Heart right ventricle (tissue), 16 donors: Measurements from ENCODE around the gene C5AR1. TPM values are rescaled to one million over a fixed set of nuclear protein-coding genes. Genes with fewer than 3 reads are reported as not detected.
A peak's percentile ranks its signal among the peaks of the same experiment; 100 is the strongest.

Experiments used
- ATAC-seq, 8 donors: fragments of 200-7000 bp; cut with Tn5 transposase; one replicate each; pipeline ENCODE4 v1.9.1; 2020; ENCODE audit warnings: mild to moderate bottlenecking in 8 of 8, moderate library complexity in 8 of 8, moderate number of reproducible peaks in 1 of 8
- DNase-seq, 2 donors: peaks; one replicate each; pipeline ENCODE4 v3.0.0-alpha.2; 2020
- H3K27ac ChIP-seq, 10 donors: fragments of 200-600 bp; sonication (generic) in 2 of 10; one replicate each; pipeline versions ENCODE4 v1.5.0 to v1.8.0; 2020 to 2022; ENCODE audit warnings: mild to moderate bottlenecking in 3 of 10
- H3K27me3 ChIP-seq, 7 donors: fragments of 200-600 bp; one replicate each; pipeline ENCODE4 v1.8.0; 2021 to 2022; ENCODE audit warnings: mild to moderate bottlenecking in 2 of 7
- H3K36me3 ChIP-seq, 9 donors: fragments of 200-600 bp; sonication (generic) in 1 of 9; one replicate each; pipeline versions ENCODE4 v1.5.0 to v1.8.0; 2020 to 2022; ENCODE audit warnings: mild to moderate bottlenecking in 2 of 9
- H3K4me1 ChIP-seq, 9 donors: fragments of 200-600 bp; sonication (generic) in 1 of 9; one replicate each; pipeline versions ENCODE4 v1.5.0 to v1.8.0; 2020 to 2022; ENCODE audit warnings: mild to moderate bottlenecking in 4 of 9
- H3K4me3 ChIP-seq, 10 donors: fragments of 200-600 bp; sonication (generic) in 2 of 10; one replicate each; pipeline versions ENCODE4 v1.5.0 to v1.8.0; 2020 to 2022; ENCODE audit warnings: mild to moderate bottlenecking in 7 of 10, moderate library complexity in 2 of 10
- H3K9me3 ChIP-seq, 11 donors: fragments of 200-600 bp in 10 of 11; sonication (generic) in 2 of 11; one replicate each; pipeline versions ENCODE4 v1.5.0 to v1.8.0; 2013 to 2022; ENCODE audit warnings: mild to moderate bottlenecking in 2 of 11, control low read depth in 1 of 11, moderate library complexity in 1 of 11
- CTCF ChIP-seq, 9 donors: fragments of 200-600 bp; sonication (generic) in 2 of 9; IDR thresholded peaks; one replicate each; pipeline versions ENCODE4 v1.5.0 to v1.8.0; 2021 to 2022; ENCODE audit warnings: antibody characterized with exemption in 9 of 9, mild to moderate bottlenecking in 5 of 9, moderate library complexity in 1 of 9
- WGBS, 2 donors: extraction: QIAGEN DNeasy Blood & Tissue Kit; methylation state at CpG; one replicate each; pipeline ENCODE4 v1.1.7; 2013; ENCODE audit warnings: inconsistent platforms in 1 of 2; 5-methylcytosine and 5-hydroxymethylcytosine counted together
- intact Hi-C, 10 donors: fragments of 100-400 bp; cut with DNase I; formaldehyde crosslinking; loops; one replicate each; pipeline versions ENCODE4 v1.11.1 to v1.14.2; 2022
- polyA plus RNA-seq, 2 donors: library from polyadenylated mRNA; stranded (reverse); fragments of 200-250 nt; gene quantifications; one replicate each; pipeline ENCODE4 v1.2.3, GENCODE V29; 2013
- total RNA-seq, 10 donors: library from RNA; stranded (reverse); fragmentation: NEBNext Ultra II Directional in 3 of 10; extraction: Animal tissue kit (Norgen Biotek cat#: 25700) in 3 of 10; gene quantifications; one replicate each; pipeline versions ENCODE4 v1.2.1 to v1.2.4, GENCODE V29; 2021 to 2023
- donor health status: Arrhythmogenic right ventricular cardiomyopathy.
- donor health status: ischemic (EF 13 %, LVEDD 7.1; RV severe dilation, severe dysfunction).
- donor health status: healthy with polysubstance abuse.
- donor health status: DM: no; HTN: yes; CAD: no.
- donor health status: DM: no; HTN: no; CAD: no.
- donor health status: ischemic (EF 25% LVEDD 6.9; RV normal size, moderate dysfunction).
- donor health status: ischemic (EF 25% LVEDD 5.7; RV mildly dilated, moderate dysfunction).
- donor health status: healthy.
- donor health status: DM: yes; HTN: yes; CAD: no.
- donor health status: Ischemic cardiomyopathy.
- donor health status: ischemic (EF 35%, LVEDD 5.7; RV mildly dilated, moderate dysfunction).
- donor health status: nonischemic (EF 11% LVEDD 7.7; RV severe dilation, severe dysfunction).
- donor health status: DM: yes; HTN: yes; CAD: no.
- donor health status: PGD.
- donor health status: ischemic (EF 29% LVEDD 5.4; RV normal size, mild dysfunction).
- donor health status: nonischemic (EF 23%, LVEDD 6.1; RV moderate dilation, normal function).

Gene C5AR1
- total and polyA plus RNA-seq, 12 donors = 1.7 to 18.6 (median 6.8) TPM

- 74 to 78% methylated on average over 10 of the region's 10 CpGs for WGBS, 2 donors
- peak overlapping the region in 1 of 10 donors; percentile 60 for H3K4me3 ChIP-seq
- H3K36me3 ChIP-seq = peaks cover 0 to 28% (median 0%) of the 10 kb centered on the region in 9 donors
- no peak for TF ChIP-seq CTCF (IDR thresholded peaks at IDR 0.05)
- DNase-seq = no peak
- intact Hi-C loops = no loop called here
- H3K27ac ChIP-seq = peak overlapping the region in 2 of 10 donors; percentile 10 to 95
- no peaks in the 10 kb centered on the region for H3K9me3 ChIP-seq
- peaks cover 0 to 51% (median 0%) of the 10 kb centered on the region in 9 donors for H3K4me1 ChIP-seq
- ATAC-seq = no peak
- peaks cover 0 to 7% (median 4%) of the 10 kb centered on the region in 7 donors for H3K27me3 ChIP-seq
These were observed 4.2 kb downstream of the C5AR1 start for GRCh38 chr19:47313754-47314295.

GRCh38 chr19:47315125-47315821 is 5.6 kb downstream of the C5AR1 start:
- no peak for TF ChIP-seq CTCF (IDR thresholded peaks at IDR 0.05)
- H3K9me3 ChIP-seq = no peaks in the 10 kb centered on the region
- peaks cover 0 to 15% (median 5%) of the 10 kb centered on the region in 7 donors for H3K27me3 ChIP-seq
- intact Hi-C loops = no loop called here
- WGBS, 2 donors = 38 to 39% methylated on average over 12 of the region's 12 CpGs
- H3K4me1 ChIP-seq = peaks cover 0 to 48% (median 0%) of the 10 kb centered on the region in 9 donors
- H3K4me3 ChIP-seq = peak overlapping the region in 1 of 10 donors; percentile 20
- ATAC-seq = peak; percentile 72 to 95 (median 82)
- peak in 1 of 2 donors; percentile 41 for DNase-seq
- peak overlapping the region in 6 of 10 donors; percentile 19 to 95 (median 45) for H3K27ac ChIP-seq
- H3K36me3 ChIP-seq = peaks cover 0 to 38% (median 0%) of the 10 kb centered on the region in 9 donors

DNA sequence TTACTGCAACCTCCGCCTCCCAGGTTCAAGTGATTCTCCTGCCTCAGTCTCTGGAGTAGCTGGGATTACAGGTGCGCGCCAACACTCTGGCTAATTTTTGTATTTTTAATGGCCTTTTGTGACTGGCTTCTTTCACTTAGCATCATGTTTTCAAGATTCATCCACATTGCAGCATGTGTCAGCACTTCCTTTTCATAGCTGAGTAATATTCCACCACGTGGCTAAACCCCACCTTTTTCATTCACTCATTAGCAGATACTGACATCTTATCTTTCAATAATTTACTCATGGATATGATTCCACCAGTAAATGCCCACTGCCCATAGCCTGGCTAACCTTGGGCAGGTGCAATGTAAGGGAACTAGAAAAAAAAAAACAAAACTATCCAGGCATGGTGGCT is 6.9 kb downstream of the C5AR1 start:
- DNase-seq (no peak), ATAC-seq (no peak)
- H3K27ac ChIP-seq = peak overlapping the region in 2 of 10 donors; percentile 40 to 95
- peaks cover 0 to 19% (median 8%) of the 10 kb centered on the region in 7 donors for H3K27me3 ChIP-seq
- H3K9me3 ChIP-seq = peaks cover 0 to 2% (median 0%) of the 10 kb centered on the region in 11 donors
- intact Hi-C loops = no loop called here
- peaks cover 0 to 49% (median 0%) of the 10 kb centered on the region in 9 donors for H3K36me3 ChIP-seq
- TF ChIP-seq CTCF (IDR thresholded peaks at IDR 0.05) = no peak
- H3K4me3 ChIP-seq = no peak overlapping the region
- H3K4me1 ChIP-seq = peaks cover 0 to 48% (median 0%) of the 10 kb centered on the region in 9 donors
- 89 to 91% methylated on average over 4 of the region's 4 CpGs for WGBS, 2 donors

DNA sequence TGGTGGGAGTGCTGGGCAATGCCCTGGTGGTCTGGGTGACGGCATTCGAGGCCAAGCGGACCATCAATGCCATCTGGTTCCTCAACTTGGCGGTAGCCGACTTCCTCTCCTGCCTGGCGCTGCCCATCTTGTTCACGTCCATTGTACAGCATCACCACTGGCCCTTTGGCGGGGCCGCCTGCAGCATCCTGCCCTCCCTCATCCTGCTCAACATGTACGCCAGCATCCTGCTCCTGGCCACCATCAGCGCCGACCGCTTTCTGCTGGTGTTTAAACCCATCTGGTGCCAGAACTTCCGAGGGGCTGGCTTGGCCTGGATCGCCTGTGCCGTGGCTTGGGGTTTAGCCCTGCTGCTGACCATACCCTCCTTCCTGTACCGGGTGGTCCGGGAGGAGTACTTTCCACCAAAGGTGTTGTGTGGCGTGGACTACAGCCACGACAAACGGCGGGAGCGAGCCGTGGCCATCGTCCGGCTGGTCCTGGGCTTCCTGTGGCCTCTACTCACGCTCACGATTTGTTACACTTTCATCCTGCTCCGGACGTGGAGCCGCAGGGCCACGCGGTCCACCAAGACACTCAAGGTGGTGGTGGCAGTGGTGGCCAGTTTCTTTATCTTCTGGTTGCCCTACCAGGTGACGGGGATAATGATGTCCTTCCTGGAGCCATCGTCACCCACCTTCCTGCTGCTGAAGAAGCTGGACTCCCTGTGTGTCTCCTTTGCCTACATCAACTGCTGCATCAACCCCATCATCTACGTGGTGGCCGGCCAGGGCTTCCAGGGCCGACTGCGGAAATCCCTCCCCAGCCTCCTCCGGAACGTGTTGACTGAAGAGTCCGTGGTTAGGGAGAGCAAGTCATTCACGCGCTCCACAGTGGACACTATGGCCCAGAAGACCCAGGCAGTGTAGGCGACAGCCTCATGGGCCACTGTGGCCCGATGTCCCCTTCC is 10.5 kb downstream of the C5AR1 start:
- Histone ChIP-seq H3K27ac (peak overlapping the region in 1 of 10 donors; percentile 88), H3K4me3 (no peak overlapping the region), H3K9me3 (peaks cover 0 to 5% (median 0%) of the 10 kb centered on the region in 11 donors), H3K27me3 (peaks cover 0 to 37% (median 16%) of the 10 kb centered on the region in 7 donors), H3K36me3 (peaks cover 0 to 42% (median 0%) of the 10 kb centered on the region in 9 donors), H3K4me1 (peaks cover 0 to 48% (median 0%) of the 10 kb centered on the region in 9 donors)
- DNase-seq (no peak), ATAC-seq (no peak)
- WGBS, 2 donors = 90 to 91% methylated on average over 46 of the region's 46 CpGs
- no peak for TF ChIP-seq CTCF (IDR thresholded peaks at IDR 0.05)
- intact Hi-C loops = no loop called here
